Panc1 (cell line): ENCODE data around the gene PTPRJ. TPM values are rescaled to one million over a fixed set of nuclear protein-coding genes. Genes with fewer than 3 reads are reported as not detected.

Experiments used
- ATAC-seq: fragments of 200-7000 bp; cut with Tn5 transposase; 2 replicates; pipeline ENCODE4 v1.9.1; 2020; ENCODE audit warnings: mild to moderate bottlenecking, moderate library complexity
- BruUV-seq: library from RNA; stranded (reverse); fragments of 400-500 nt; replicated peaks from 2 replicates; lab custom pipeline; 2021; lab: Mats Ljungman, UMichigan
- CTCF ChIA-PET: fragments of 300-600 bp; sonication (Branson Sonifier 250); formaldehyde crosslinking; loops from one replicate; lab custom pipeline; 2022; ENCODE audit warnings: antibody characterized with exemption; lab: Charles Lee
- POLR2A ChIA-PET: fragments of 300-600 bp; sonication (Branson Sonifier 250); formaldehyde crosslinking; loops from one replicate; lab custom pipeline; 2022; ENCODE audit warnings: antibody characterized with exemption; lab: Charles Lee
- DNase-seq: peaks from one replicate; pipeline ENCODE4 v3.0.0-alpha.2; 2010; ENCODE audit warnings: low read depth, low spot score
- H3K27ac ChIP-seq: 2 replicates; pipeline ENCODE4 v1.5.1; 2011; ENCODE audit warnings: mild to moderate bottlenecking, low read length, inconsistent platforms
- H3K27me3 ChIP-seq: fragments of 200-500 bp; sonication (Bioruptor generic); 2 replicates; pipeline ENCODE4 v1.6.0; 2014; ENCODE audit warnings: low read length, inconsistent platforms; ENCODE audit not compliant: control insufficient read depth, insufficient read depth
- H3K36me3 ChIP-seq: fragments of 200-500 bp; sonication (Bioruptor generic); 2 replicates; pipeline ENCODE4 v1.5.1; 2014; ENCODE audit warnings: inconsistent platforms, mild to moderate bottlenecking, low read length, moderate library complexity; ENCODE audit not compliant: control insufficient read depth, insufficient read depth
- H3K4me1 ChIP-seq: 2 replicates; pipeline ENCODE4 v1.5.1; 2011; ENCODE audit warnings: inconsistent platforms, mild to moderate bottlenecking, low read length, moderate library complexity; ENCODE audit not compliant: control insufficient read depth, insufficient read depth
- H3K4me3 ChIP-seq, 2 experiments: 2 replicates each; pipeline ENCODE4 v1.5.1; 2011 to 2012; ENCODE audit warnings: low read depth in 2 of 2, low read length in 2 of 2, mild to moderate bottlenecking in 2 of 2, inconsistent platforms in 1 of 2, moderate library complexity in 1 of 2
- H3K9me3 ChIP-seq: fragments of 200-500 bp; sonication (Bioruptor generic); 2 replicates; pipeline ENCODE4 v1.5.1; 2014; ENCODE audit warnings: low read depth, mild to moderate bottlenecking, inconsistent platforms, low read length, moderate library complexity; ENCODE audit not compliant: control insufficient read depth, insufficient read depth
- POLR2AphosphoS5 ChIP-seq: IDR thresholded peaks from 2 replicates; pipeline ENCODE4 v1.6.1; 2012; ENCODE audit warnings: mild to moderate bottlenecking, low read depth, low read length, moderate library complexity
- SIN3A ChIP-seq: IDR thresholded peaks from 2 replicates; pipeline ENCODE4 v1.6.1; 2012; ENCODE audit warnings: low read depth, mild to moderate bottlenecking, low read length, moderate library complexity, borderline replicate concordance; ENCODE audit not compliant: insufficient read depth
- TCF7L2 ChIP-seq: IDR thresholded peaks from 2 replicates; pipeline ENCODE4 v1.6.1; 2011; ENCODE audit warnings: mild to moderate bottlenecking, low read depth, low read length, inconsistent platforms
- in situ Hi-C: cut with HindIII; loops from 2 replicates; pipeline ENCODE4 v1.10.0; 2016; ENCODE audit warnings: low sequenced_read_pairs, low pct_unique_long_range_greater_than_20kb
- intact Hi-C: fragments of 100-400 bp; cut with micrococcal nuclease; formaldehyde crosslinking; loops from one replicate; pipeline ENCODE4 v1.10.0; 2022; ENCODE audit not compliant: unreplicated experiment
- total RNA-seq: library from RNA; stranded (reverse); gene quantifications from one replicate; pipeline ENCODE4 v1.2.1, GENCODE V29; 2021; ENCODE audit not compliant: unreplicated experiment
- TF ChIP-seq, protein P1 (sequence below): fragments of 450-650 bp; IDR thresholded peaks from 2 replicates; pipeline ENCODE4 v1.5.1; 2017; ENCODE audit warnings: mild to moderate bottlenecking
- TF ChIP-seq, protein P2 (sequence below), 2 experiments: IDR thresholded peaks; 2 replicates each; pipeline ENCODE4 v1.6.1; 2011 to 2012; ENCODE audit warnings: low read depth in 2 of 2, control low read depth in 1 of 2, low read length in 1 of 2, mild to moderate bottlenecking in 1 of 2, moderate library complexity in 1 of 2; ENCODE audit not compliant: insufficient read depth in 1 of 2

PTPRJ gene
- total RNA-seq, 1 experiment from 2014 or later = 73.6 TPM

DNA sequence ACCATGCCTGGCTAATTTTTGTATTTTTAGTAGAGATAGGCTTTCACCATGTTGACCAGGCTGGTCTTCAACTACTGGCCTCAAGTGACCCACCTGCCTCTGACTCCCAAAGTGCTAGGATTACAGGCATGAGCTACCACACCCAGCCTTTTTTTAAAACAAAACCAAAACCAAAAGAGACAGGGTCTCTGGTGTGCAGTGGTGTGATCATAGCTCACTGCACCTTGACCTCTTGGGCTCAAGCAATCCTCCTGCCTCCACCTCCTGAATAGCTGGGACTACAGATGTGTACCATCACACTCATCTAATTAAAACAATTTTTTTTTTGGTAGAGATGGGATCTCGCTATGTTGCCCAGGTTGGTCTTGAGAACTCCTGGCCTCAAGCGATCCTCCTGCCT is 77.7 kb downstream of the PTPRJ start:
- H3K4me3 ChIP-seq = no peak overlapping the region
- BruUV-seq = no TSS peak
- H3K36me3 ChIP-seq = no peaks in the 10 kb centered on the region
- H3K9me3 ChIP-seq = no peaks in the 10 kb centered on the region
- H3K27me3 ChIP-seq = no peaks in the 10 kb centered on the region
- peaks cover 38% of the 10 kb centered on the region for H3K4me1 ChIP-seq
- in situ Hi-C loops = no loop called here
- intact Hi-C loops = no loop called here
- no peak overlapping the region for H3K27ac ChIP-seq
- ATAC-seq (no peak), DNase-seq (no peak)
- CTCF ChIA-PET = no interaction called here
- TF ChIP-seq, protein P1, sequence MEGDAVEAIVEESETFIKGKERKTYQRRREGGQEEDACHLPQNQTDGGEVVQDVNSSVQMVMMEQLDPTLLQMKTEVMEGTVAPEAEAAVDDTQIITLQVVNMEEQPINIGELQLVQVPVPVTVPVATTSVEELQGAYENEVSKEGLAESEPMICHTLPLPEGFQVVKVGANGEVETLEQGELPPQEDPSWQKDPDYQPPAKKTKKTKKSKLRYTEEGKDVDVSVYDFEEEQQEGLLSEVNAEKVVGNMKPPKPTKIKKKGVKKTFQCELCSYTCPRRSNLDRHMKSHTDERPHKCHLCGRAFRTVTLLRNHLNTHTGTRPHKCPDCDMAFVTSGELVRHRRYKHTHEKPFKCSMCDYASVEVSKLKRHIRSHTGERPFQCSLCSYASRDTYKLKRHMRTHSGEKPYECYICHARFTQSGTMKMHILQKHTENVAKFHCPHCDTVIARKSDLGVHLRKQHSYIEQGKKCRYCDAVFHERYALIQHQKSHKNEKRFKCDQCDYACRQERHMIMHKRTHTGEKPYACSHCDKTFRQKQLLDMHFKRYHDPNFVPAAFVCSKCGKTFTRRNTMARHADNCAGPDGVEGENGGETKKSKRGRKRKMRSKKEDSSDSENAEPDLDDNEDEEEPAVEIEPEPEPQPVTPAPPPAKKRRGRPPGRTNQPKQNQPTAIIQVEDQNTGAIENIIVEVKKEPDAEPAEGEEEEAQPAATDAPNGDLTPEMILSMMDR = no peak
- TF ChIP-seq TCF7L2 (no peak), POLR2AphosphoS5 (no peak), SIN3A (no peak)
- TF ChIP-seq, protein P2, sequence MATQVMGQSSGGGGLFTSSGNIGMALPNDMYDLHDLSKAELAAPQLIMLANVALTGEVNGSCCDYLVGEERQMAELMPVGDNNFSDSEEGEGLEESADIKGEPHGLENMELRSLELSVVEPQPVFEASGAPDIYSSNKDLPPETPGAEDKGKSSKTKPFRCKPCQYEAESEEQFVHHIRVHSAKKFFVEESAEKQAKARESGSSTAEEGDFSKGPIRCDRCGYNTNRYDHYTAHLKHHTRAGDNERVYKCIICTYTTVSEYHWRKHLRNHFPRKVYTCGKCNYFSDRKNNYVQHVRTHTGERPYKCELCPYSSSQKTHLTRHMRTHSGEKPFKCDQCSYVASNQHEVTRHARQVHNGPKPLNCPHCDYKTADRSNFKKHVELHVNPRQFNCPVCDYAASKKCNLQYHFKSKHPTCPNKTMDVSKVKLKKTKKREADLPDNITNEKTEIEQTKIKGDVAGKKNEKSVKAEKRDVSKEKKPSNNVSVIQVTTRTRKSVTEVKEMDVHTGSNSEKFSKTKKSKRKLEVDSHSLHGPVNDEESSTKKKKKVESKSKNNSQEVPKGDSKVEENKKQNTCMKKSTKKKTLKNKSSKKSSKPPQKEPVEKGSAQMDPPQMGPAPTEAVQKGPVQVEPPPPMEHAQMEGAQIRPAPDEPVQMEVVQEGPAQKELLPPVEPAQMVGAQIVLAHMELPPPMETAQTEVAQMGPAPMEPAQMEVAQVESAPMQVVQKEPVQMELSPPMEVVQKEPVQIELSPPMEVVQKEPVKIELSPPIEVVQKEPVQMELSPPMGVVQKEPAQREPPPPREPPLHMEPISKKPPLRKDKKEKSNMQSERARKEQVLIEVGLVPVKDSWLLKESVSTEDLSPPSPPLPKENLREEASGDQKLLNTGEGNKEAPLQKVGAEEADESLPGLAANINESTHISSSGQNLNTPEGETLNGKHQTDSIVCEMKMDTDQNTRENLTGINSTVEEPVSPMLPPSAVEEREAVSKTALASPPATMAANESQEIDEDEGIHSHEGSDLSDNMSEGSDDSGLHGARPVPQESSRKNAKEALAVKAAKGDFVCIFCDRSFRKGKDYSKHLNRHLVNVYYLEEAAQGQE (IDR thresholded peaks at IDR 0.05; ENCODE audit: insufficient read depth in 1 of 2, low read depth in 2 of 2, low read length in 1 of 2) = no peak
- POLR2A ChIA-PET = interaction anchor here (0.5 to 0.9 kb wide), 3 partner anchors 25 to 50 kb away, joined by 3 to 6 read pairs (median 4); no protein-coding TSS in a partner anchor

DNA sequence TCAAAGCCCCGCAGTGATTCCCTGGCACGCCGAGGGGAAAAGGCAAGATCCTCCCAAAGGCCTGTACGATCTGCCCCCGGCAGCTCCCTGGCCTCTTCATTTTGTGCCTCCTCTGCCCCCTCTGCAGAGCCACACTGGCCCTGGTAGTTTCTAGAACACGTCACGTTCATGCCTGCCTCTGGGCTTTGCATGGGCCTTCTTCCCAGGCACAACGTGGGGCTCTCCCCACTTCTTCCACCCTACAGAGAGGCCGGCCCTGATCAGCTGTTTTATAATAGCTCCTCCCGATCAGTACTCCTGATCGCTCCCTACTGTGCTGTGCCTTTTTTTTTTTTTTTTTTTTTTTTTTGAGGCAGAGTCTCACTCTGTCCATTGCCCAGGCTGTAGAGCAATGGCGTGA is 78.4 kb downstream of the PTPRJ start:
- Histone ChIP-seq H3K4me3 (no peak overlapping the region), H3K27ac (no peak overlapping the region), H3K36me3 (no peaks in the 10 kb centered on the region), H3K4me1 (peaks cover 45% of the 10 kb centered on the region), H3K27me3 (no peaks in the 10 kb centered on the region), H3K9me3 (no peaks in the 10 kb centered on the region)
- intact Hi-C loops = no loop called here
- CTCF ChIA-PET = no interaction called here
- TF ChIP-seq SIN3A = no peak
- TF ChIP-seq TCF7L2 = no peak
- no peak for TF ChIP-seq POLR2AphosphoS5
- TF ChIP-seq, protein P2 (IDR thresholded peaks at IDR 0.05; ENCODE audit: insufficient read depth in 1 of 2, low read depth in 2 of 2, low read length in 1 of 2) = no peak
- TF ChIP-seq, protein P1 = no peak
- no peak for ATAC-seq
- no peak for DNase-seq
- in situ Hi-C loops = no loop called here
- BruUV-seq = no TSS peak
- POLR2A ChIA-PET = interaction anchor here (0.6 kb wide), 1 partner anchor 36 kb away, joined by 12 read pairs; no protein-coding TSS in a partner anchor
